HG02840 (cell line): Measurements from ENCODE around the gene UNC119B.
"Not testable (repeated sequence)": the region's sequence is repeated elsewhere in the genome, so short reads cannot be mapped to it uniquely, and the experiment has no call there.

ENCODE experiments used
- ATAC-seq: cut with Tn5 transposase; IDR thresholded peaks from one replicate; pipeline ENCODE4 v1.9.1; 2021; ENCODE audit warnings: mild to moderate bottlenecking, moderate library complexity, moderate number of reproducible peaks; ENCODE audit not compliant: unreplicated experiment, low FRiP score

The UNC119B gene

DNA sequence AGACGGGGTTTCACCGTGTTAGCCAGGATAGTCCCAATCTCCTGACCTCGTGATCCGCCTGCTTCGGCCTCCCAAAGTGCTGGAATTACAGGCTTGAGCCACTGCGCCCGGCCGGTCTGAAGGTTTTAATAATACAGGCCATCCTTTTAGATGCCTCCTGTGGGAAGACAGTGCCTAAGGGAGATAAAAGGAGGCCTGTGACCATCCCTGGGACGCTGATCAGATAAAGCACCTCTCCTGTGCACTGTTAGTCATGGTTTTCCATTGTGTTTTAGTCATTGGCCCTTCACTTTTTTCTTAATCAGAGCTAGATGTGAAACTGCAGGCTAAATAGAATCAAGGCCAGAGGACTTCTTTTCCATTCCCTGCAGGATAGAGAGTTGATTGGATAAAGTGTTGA, 7.8 kb downstream of the UNC119B start:
- ATAC-seq, result no peak

DNA sequence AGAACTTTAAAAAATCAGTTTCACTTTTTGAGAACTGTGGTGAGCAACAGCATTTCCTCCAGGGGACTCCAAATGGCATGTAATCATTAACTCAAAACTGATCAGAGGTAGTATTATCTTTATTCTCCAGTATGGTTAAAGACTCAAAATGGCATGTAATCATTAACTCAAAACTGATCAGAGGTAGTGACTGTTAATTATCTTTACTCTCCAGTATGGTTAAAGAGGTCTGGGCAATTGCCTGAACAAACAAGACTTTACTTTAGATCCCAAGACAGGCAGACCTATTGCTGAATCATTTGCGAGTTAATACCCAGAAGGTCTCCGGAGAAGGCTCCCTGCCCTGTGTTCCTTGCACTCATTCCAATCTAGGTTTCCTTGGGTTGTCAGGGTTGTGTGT, 8.8 kb downstream of the UNC119B start:
- ATAC-seq, result no peak

DNA sequence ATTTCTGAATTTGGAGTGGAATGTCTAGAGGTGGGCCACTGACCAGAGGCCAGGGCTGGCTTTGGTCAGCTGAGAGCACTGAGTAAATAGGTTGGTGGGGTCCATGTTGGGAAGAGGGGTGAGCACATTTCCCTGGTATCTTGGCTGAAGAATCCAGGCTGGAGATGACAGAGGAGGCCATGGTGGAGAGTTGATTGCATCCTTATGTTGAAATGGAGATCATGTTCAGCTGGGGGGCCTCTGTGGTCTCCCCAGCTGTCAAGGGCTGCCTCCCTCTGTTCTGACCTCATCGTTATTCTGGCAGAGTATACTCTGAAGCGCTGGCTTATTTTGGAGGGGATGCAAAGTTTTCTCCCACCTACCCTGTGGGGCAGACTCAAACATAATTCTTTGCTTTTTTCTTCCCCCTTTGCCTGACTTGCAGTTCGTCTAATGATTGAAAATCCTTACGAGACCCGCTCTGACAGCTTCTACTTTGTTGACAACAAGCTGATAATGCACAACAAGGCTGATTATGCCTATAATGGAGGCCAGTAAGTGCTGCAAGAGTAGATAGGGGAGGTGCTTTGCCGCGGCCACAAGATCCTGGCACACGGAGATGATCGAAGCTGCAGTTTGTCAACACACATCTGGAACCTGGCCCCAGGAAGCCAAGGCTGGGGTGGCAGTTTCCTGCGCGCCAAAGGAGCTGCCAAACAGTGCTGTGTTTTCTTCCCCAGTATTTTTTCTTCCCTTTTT, 9.4 kb downstream of the UNC119B start:
- no peak for ATAC-seq

DNA sequence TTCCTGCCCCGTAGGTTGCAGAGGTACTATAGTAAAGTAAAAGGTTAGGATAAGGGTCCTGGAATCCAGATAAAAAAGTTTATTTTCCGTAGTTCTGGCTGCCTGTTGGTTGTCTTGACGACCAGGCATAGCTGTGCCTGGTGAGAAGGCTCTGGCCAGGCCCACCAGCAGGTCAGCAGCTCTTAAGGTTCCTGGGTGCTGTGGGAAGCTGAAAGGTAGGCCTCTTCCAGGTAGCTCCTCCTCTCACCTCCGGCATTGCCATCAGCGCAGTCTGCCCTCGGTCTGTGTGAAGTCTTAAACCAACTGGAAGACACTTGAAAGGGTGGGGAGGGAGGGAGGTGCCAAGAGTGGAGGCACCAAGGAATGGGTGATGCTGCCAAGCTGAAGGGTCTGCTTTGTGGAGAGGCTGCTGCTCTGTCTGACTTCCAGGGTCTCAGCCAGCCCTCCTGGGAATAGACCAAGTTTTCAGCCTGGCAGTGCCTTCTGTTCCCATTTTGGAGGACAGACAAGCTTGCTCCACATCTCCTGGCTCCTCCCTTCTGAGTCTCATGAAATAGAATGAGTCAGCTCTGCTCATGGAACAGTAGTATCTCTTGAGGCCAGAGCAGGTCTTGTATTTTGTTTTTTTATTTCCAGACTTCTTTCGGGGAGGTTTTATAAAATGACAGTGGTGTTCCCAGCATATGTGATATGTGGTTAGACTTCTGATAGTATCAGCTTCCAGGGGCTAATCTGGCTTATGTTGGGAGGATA, 10.2 kb downstream of the UNC119B start:
- ATAC-seq, result no peak

DNA sequence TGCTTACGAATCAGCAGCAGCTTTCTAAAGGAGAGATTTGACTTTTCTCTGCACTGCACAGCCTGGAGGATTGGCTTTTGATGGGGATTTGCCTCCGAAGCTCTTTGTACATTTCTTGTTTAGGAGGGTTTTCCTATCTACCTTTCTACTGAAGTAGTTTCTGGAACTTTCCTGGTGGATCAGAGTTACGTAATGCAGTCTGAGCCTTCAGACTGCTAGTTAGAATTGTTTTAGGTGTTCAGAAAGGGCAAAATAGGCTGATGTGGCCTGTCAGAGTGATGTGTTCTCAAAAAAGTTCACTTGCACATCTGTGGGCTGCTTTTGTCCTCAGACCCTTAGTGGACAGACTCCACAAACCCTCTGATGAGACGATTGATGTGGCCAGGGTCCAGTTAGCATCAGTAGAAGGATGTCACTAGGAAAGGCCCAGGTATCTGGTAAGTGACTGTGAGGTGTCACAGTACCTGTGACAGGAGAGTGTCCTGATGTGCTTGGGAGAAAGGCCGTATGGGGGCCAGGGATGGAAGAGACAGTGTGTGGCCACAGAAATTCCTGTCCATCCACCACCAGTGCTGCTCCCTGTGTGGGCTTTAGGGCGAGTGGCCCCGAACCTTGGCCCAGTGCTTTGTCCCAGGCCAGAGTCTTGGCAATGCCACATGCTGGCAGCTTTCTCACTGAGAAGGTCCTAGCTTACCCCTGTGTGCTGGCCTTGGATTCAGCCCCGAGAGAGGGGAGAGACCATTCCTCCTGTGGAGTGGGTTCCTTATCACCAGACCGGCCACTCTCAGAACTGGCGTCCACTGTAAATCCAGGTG, 10.9 kb downstream of the UNC119B start:
- no peak for ATAC-seq

DNA sequence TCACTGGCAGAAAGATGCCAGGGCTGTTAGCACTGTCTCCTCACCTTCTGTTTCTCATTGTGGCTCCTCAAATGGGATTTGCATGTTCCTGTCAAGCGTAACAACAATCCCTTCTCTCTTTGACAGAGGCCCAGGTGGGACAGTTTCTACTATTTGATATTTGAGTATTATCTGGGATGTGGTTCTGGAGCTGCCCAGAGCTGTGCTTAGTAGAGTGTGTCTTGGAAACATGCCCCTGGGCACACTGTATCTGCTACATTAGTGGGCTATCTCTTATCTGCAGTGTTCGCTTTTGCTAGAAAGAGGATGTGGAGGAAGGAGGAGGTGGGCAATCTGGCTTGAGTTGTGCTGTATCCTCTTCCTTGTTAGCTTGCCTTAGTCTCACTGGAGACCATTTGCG, 11.6 kb downstream of the UNC119B start:
- no peak for ATAC-seq

DNA sequence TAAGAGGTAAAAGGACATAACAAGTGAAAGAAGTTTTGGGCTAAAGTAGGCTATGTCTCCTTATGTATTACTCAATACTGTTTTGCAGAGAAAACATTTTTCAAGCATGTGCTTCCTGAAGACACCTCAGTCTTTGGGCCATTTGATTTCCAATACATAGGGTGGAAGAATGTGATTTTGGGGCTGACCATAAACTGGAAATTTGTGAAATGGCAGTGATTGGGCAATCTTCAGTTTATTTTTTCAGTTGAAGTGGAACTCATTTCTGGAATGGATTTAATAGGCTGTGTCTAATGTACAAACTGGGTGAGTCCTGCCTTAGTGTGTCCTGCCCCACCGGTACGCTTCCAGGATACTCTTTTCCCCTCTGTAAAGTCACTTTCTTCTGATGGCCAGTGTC, 12.5 kb downstream of the UNC119B start:
- no peak for ATAC-seq

DNA sequence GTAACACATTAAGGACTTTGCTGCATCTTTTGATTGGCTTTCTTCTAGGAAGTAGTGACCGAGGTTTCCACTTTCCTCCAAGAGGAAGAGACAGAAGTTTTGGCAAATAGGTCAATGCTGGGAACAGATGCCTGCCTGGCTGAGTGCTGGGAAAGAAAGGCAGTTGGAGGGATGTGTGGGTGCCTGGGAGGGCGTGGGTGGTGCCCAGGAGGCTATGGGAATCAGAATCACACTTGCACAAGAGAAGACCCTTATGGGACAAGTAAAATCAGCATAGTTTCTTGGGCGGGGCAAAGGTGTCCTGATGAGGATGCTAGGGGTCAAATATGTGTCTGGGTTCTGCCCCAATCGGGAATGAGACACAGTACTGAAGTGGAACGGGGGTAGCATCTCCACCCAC, 14.5 kb downstream of the UNC119B start:
- no peak for ATAC-seq

DNA sequence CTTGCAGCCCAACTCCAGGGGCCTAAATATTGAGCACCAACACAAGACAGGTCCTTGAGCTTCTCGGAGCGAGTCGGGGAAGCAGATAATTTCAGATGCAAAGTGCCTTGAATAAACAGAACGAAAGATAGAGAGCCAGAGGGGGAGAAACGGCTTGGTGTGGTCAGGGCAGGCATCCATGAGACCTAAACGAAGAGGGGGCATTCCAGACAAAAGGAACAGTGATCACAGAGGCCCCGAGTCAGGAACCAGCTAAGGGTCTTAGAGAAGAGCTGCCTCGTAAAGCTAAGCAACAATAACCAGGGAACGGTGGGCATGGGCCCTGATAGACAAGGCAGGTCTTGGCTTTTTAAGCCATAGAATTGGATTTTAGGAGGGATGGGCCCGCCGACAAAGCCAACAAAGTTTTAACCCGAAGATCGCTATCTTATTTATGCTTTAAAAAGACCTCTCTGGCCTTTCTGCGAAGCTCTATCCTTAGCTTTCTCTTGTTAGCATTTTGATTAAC, 14.9 kb downstream of the UNC119B start:
- ATAC-seq, result peak; percentile 12

DNA sequence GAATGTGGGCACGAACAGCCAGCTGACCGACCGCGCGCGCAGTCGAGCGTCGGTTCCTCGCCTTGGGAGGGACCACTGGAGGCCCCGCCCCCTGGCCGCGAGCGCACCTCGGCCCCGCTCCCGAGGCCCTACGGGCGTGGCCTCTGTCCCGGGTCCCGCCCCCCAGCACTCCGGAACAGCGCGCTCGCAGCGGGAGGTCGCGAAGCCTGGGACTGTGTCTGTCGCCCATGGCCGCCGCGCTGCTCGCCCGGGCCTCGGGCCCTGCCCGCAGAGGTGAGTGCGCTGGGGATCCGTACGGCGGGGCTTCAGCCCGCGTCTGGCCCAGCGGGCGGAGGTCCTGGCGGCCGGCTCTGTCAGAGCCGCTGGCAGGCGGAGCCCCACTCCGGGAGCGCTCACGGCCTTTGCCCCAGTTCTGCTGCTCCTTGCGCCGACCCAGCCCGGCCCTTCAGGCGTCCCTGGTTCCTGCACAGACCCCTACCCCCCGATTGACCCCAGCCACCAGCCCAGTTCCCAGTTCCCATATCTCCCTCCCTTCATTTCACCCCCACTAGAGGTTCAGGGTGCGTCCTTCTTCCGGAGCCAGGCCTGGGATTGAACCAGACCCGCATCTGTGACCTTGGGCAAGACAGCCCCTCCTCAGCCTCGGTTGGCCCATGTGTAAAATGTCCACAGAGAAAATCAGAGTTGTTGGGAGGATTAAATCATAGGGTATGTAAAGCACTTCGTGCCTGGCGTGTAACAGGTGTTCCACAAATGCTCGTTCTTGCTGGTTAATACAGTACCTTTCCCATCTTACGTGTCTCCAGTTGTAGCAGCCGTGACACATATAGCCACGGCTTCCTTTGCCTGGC, 15.6 kb downstream of the UNC119B start, which contains the start of gene ACADS:
TSS of gene ACADS (plus strand) at position 168 of the 851 bp plus-strand sequence. CDS start at position 228, 60 bp downstream.
- peak; percentile 89 for ATAC-seq

DNA sequence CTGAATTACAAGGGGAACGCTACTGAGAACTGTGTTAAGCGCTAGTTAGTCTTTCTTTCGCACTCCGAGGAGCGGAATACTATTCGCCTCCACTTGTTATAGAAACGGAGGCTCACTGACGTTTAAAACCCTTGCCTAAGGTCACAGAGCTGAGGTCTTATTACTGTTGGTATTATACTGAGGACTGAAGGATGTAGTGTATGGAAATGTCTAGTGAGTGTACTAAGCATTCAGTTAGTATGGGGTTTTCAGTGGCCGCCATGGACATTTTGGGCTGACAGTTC, 16.2 kb downstream of the UNC119B start:
- ATAC-seq, result no peak

DNA sequence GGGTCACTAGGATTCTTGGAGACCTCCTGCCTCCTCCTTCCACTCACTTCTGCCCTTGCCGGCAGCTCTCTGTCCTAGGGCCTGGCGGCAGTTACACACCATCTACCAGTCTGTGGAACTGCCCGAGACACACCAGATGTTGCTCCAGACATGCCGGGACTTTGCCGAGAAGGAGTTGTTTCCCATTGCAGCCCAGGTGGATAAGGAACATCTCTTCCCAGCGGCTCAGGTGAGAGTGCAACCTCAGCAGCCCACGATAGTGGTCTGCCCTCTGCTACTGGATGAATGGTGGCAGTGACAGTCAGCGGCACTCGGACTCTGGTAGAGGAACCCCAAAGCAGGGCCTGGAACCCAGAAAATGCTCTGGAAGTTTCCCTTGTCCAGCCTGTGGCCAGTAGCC, 16.7 kb downstream of the UNC119B start:
- ATAC-seq, result no peak

DNA sequence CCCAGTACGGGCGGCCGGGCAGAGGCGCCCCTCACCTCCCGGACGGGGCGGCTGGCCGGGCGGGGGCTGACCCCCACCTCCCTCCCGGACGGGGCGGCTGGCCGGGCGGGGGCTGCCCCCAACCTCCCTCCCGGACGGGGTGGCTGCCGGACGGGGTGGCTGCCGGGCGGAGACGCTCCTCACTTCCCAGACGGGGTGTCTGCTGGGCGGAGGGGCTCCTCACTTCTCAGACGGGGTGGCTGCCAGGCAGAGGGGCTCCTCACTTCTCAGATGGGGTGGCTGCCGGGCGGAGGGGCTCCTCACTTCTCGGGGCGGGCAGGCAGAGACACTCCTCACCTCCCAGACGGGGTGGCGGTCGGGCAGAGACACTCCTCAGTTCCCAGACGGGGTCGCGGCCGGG, 21.9 kb downstream of the UNC119B start:
- not testable (repeated sequence) for ATAC-seq

DNA sequence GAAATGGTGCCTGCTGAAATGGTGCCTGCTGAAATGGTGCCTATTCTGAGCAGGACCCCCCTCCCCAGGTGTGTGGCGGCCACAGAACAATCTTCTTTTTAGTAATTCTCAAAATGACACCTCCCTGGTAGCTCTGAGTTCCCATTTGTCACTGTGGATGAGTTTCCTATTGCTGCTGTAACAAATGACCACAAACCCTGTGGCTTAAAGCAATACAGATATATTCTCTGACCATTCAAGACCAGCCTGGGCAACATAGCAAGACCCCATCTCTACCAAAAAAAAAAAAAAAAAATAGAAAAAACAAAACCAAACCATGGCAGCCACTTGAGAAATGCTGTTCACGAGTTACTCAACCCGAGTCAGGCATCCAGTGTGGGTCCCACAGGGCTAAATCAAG, 23.3 kb downstream of the UNC119B start:
- no peak for ATAC-seq

DNA sequence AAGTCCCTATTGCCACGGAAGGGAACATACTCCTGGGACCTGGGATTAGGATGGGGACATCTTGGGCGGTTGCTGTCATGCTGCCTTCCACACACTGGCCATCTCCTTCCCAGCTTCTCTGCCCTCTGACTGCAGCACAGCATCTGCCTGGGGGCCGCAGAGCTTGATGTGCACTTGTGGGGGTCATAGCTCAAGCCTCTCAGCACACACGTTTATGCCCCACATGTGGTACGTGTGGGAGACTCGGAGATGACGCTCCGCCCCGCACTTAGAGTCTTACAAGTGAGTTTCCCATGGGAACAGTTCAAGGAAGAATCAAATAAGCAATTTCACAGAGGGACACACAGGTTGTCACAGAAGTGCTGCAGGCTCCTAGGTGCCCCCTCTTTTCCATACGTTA, 24.0 kb downstream of the UNC119B start:
- no peak for ATAC-seq

DNA sequence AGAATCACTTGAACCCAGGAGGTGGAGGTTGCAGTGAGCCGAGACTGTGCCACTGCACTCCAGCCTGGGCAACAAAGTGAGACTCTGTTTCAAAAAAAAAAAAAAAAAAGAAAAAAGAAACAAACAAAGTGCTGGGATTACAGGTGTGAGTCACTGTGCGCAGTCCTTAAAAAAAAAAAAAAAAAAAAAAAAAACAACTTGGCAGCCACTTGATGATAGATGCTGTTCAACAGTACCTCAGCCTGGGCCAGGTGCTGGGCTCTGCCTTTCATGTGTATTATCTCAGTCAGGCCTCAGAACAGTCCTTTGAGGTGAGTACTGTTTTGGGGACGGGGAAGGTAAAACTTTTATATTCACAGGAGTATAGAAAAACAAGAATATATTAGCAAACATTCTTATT, 24.9 kb downstream of the UNC119B start:
- no peak for ATAC-seq

DNA sequence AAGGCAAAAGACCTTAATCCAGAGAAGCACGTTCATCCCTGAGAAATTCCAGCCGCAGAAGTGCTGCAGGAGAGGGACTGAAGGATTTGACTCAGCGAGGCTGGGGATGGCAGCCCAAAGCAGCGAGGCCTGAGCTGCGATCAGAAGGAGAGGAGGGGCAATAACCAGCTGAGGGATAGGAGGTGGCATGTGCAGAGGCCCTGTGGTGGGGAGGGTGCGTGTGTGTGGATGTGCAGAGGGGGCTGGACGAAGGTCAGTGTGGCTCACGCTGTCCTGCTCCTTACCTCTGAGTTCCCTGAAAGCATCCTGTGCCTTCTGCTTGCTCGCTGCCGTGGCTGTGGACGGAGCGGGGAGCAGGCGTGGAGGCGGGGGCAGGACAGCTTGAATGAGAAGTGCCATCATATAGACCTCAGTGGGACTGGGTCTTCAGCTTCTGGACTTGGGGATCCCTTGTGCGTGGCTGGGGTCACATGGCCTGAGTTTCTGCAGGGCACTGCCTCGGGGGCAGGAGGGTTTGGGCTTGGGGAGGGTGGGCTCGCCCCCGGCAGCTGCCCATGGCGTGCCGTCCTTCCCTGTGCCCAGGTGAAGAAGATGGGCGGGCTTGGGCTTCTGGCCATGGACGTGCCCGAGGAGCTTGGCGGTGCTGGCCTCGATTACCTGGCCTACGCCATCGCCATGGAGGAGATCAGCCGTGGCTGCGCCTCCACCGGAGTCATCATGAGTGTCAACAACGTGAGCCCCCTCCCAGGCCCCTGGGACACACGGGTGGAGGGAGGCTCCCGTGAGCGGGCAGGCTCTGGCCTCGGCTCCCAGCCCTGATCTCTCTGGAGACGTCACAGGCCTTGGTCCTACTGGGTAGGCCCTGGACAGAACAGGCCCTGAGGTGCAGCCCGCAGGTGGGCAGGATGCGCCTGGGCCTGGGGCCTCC, 26.4 kb downstream of the UNC119B start:
- ATAC-seq, result no peak

DNA sequence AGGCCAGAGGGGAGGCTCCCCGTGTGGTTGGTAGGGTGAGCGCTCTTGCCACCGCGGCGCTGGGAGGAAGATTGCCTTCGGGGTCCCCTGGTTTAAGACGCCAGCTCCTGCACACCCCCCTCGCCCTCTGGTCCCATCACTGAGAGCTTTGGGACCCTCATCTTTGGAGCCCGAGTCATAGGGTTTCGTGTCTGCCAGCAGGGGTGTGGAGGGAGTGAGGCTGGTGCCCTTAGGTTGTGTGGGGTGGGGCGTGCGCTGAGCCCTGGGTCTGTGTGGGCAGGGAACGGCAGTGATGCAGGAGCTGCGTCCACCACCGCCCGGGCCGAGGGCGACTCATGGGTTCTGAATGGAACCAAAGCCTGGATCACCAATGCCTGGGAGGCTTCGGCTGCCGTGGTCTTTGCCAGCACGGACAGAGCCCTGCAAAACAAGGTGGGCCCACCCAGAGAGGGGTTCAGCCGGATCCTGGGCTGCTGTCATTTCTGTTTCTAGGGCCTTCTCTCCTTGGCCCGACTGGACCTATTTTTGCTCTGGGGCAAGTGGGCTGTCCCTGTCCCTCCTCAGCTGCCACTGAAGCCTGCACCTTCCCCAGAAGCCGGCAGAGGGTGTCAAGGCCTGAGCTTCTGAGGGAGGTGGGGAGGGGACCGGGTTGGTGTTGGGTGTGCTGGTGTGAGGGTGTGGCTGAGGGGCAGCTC, 27.4 kb downstream of the UNC119B start:
- no peak for ATAC-seq
